H9 (cell line): ENCODE results near the gene KRT86. TPM values are rescaled to one million over a fixed set of nuclear protein-coding genes. Genes with fewer than 3 reads are reported as not detected.

ENCODE experiments used
- DNase-seq: peaks from one replicate; pipeline ENCODE4 v3.0.0-alpha.2; 2017
- H2AFZ ChIP-seq: one replicate; pipeline ENCODE4 v1.6.1; 2013; ENCODE audit warnings: mild to moderate bottlenecking, low read length, control low read depth, moderate library complexity
- H2AK5ac ChIP-seq: 2 replicates; pipeline ENCODE4 v1.6.1; 2013; ENCODE audit warnings: low read length, control low read depth, mixed read lengths; ENCODE audit not compliant: insufficient read length
- H2BK120ac ChIP-seq: one replicate; pipeline ENCODE4 v1.6.1; 2013; ENCODE audit warnings: low read depth, mild to moderate bottlenecking, low read length, control low read depth, inconsistent platforms; ENCODE audit not compliant: poor library complexity, severe bottlenecking
- H2BK12ac ChIP-seq: 2 replicates; pipeline ENCODE4 v1.6.1; 2013; ENCODE audit warnings: low read length, control low read depth, mixed read lengths, low read depth; ENCODE audit not compliant: insufficient read length
- H2BK15ac ChIP-seq: 2 replicates; pipeline ENCODE4 v1.6.1; 2013; ENCODE audit warnings: low read depth, low read length, control low read depth
- H2BK20ac ChIP-seq: one replicate; pipeline ENCODE4 v1.6.1; 2013; ENCODE audit warnings: low read depth, mild to moderate bottlenecking, low read length, control low read depth, inconsistent platforms; ENCODE audit not compliant: poor library complexity, severe bottlenecking
- H2BK5ac ChIP-seq: 2 replicates; pipeline ENCODE4 v1.6.1; 2013; ENCODE audit warnings: low read length, control low read depth, mixed read lengths; ENCODE audit not compliant: insufficient read length
- H3K14ac ChIP-seq: 2 replicates; pipeline ENCODE4 v1.6.1; 2013; ENCODE audit warnings: low read length, control low read depth; ENCODE audit not compliant: insufficient read depth
- H3K18ac ChIP-seq: 2 replicates; pipeline ENCODE4 v1.6.1; 2013; ENCODE audit warnings: low read depth, mild to moderate bottlenecking, mixed read lengths, low read length, control low read depth; ENCODE audit not compliant: insufficient read length
- H3K23ac ChIP-seq: 2 replicates; pipeline ENCODE4 v1.6.1; 2013; ENCODE audit warnings: low read length, control low read depth, mixed read lengths, low read depth; ENCODE audit not compliant: insufficient read length
- H3K23me2 ChIP-seq: 2 replicates; pipeline ENCODE4 v1.6.1; 2013; ENCODE audit warnings: low read depth, mild to moderate bottlenecking, mixed read lengths, low read length, control low read depth; ENCODE audit not compliant: insufficient read length, poor library complexity, severe bottlenecking
- H3K27ac ChIP-seq: 2 replicates; pipeline ENCODE4 v1.5.1; 2013; ENCODE audit warnings: low read length, control low read depth, mixed read lengths, low read depth; ENCODE audit not compliant: insufficient read length
- H3K27me3 ChIP-seq: 2 replicates; pipeline ENCODE4 v1.6.1; 2013; ENCODE audit warnings: low read length, control low read depth, inconsistent platforms; ENCODE audit not compliant: insufficient read depth
- H3K4ac ChIP-seq: 2 replicates; pipeline ENCODE4 v1.6.1; 2013; ENCODE audit warnings: low read depth, mild to moderate bottlenecking, control low read depth, inconsistent platforms, low read length, moderate library complexity
- H3K4me1 ChIP-seq: 2 replicates; pipeline ENCODE4 v1.6.1; 2013; ENCODE audit warnings: low read length, control low read depth, inconsistent platforms; ENCODE audit not compliant: insufficient read depth
- H3K4me2 ChIP-seq: 2 replicates; pipeline ENCODE4 v1.6.1; 2013; ENCODE audit warnings: low read length, control low read depth, mixed read lengths; ENCODE audit not compliant: insufficient read length, insufficient read depth
- H3K56ac ChIP-seq: 2 replicates; pipeline ENCODE4 v1.6.1; 2013; ENCODE audit warnings: low read depth, mild to moderate bottlenecking, mixed read lengths, low read length, control low read depth; ENCODE audit not compliant: insufficient read length
- H3K79me1 ChIP-seq: 2 replicates; pipeline ENCODE4 v1.6.1; 2013; ENCODE audit warnings: low read depth, mild to moderate bottlenecking, moderate library complexity, low read length, control low read depth, inconsistent platforms; ENCODE audit not compliant: insufficient read depth, poor library complexity, severe bottlenecking
- H3K79me2 ChIP-seq: 2 replicates; pipeline ENCODE4 v1.6.1; 2013; ENCODE audit warnings: low read length, control low read depth, inconsistent platforms; ENCODE audit not compliant: insufficient read depth
- H3K9ac ChIP-seq: 2 replicates; pipeline ENCODE4 v1.6.1; 2013; ENCODE audit warnings: low read length, control low read depth, mixed read lengths; ENCODE audit not compliant: insufficient read length; ENCODE audit errors: extremely low read depth
- H3K9me3 ChIP-seq: one replicate; pipeline ENCODE4 v1.6.1; 2013; ENCODE audit warnings: low read depth, low read length, inconsistent platforms; ENCODE audit not compliant: control insufficient read depth
- H3T11ph ChIP-seq: one replicate; pipeline ENCODE4 v1.6.1; 2013; ENCODE audit warnings: mild to moderate bottlenecking, low read length, control low read depth, inconsistent platforms
- H4K20me1 ChIP-seq: one replicate; pipeline ENCODE4 v1.6.1; 2013; ENCODE audit not compliant: control insufficient read depth, insufficient read length, insufficient read depth
- H4K5ac ChIP-seq: 2 replicates; pipeline ENCODE4 v1.6.1; 2013; ENCODE audit warnings: low read depth, mild to moderate bottlenecking, mixed read lengths, low read length, control low read depth; ENCODE audit not compliant: insufficient read length
- H4K8ac ChIP-seq: replicated peaks from 2 replicates; pipeline ENCODE4 v1.6.1; 2013; ENCODE audit warnings: low read length, control low read depth, mixed read lengths, low read depth; ENCODE audit not compliant: insufficient read length
- H4K91ac ChIP-seq: 2 replicates; pipeline ENCODE4 v1.6.1; 2013; ENCODE audit warnings: low read depth, mild to moderate bottlenecking, moderate library complexity, mixed read lengths, low read length, control low read depth; ENCODE audit not compliant: insufficient read length
- H3K27ac Mint-ChIP-seq, 3 experiments: 2 replicates in 2 of 3; 3 replicates in 1 of 3; pipeline ENCODE4 v1.8.0; 2020 to 2021; ENCODE audit warnings: mixed read lengths in 3 of 3, mild to moderate bottlenecking in 1 of 3, moderate library complexity in 1 of 3
- H3K27me3 Mint-ChIP-seq: 2 replicates; pipeline ENCODE4 v1.8.0; 2021; ENCODE audit warnings: low read depth, mild to moderate bottlenecking, moderate library complexity, mixed read lengths
- H3K36me3 Mint-ChIP-seq, 3 experiments: 2 replicates in 2 of 3; 3 replicates in 1 of 3; pipeline ENCODE4 v1.8.0; 2020 to 2021; ENCODE audit warnings: low read depth in 3 of 3, mixed read lengths in 3 of 3; ENCODE audit not compliant: insufficient read depth in 1 of 3
- H3K4me1 Mint-ChIP-seq, 2 experiments: 2 replicates each; pipeline ENCODE4 v1.8.0; 2020; ENCODE audit warnings: mixed read lengths in 2 of 2
- H3K4me3 Mint-ChIP-seq, 2 experiments: 2 replicates in 1 of 2; 3 replicates in 1 of 2; pipeline ENCODE4 v1.8.0; 2020 to 2021; ENCODE audit warnings: mild to moderate bottlenecking in 2 of 2, mixed read lengths in 2 of 2, moderate library complexity in 1 of 2
- H3K9me3 Mint-ChIP-seq, 2 experiments: 2 replicates in 1 of 2; 3 replicates in 1 of 2; pipeline ENCODE4 v1.8.0; 2020; ENCODE audit warnings: mild to moderate bottlenecking in 2 of 2, mixed read lengths in 2 of 2, moderate library complexity in 1 of 2
- CTCF ChIP-seq: fragments of 200-600 bp; sonication (generic); conservative IDR thresholded peaks from 3 replicates; pipeline ENCODE4 v1.8.0; 2021; ENCODE audit warnings: antibody characterized with exemption, mild to moderate bottlenecking
- WGBS: extraction: QIAGEN DNeasy Blood & Tissue Kit; methylation state at CpG from one replicate; pipeline ENCODE4 v1.1.7; 2013; ENCODE audit warnings: missing lambda C conversion rate, low lambda C conversion rate, mixed read lengths; ENCODE audit not compliant: insufficient read length; ENCODE audit errors: extremely low coverage; 5-methylcytosine and 5-hydroxymethylcytosine counted together
- total RNA-seq: library from RNA; stranded (reverse); gene quantifications from 2 replicates; pipeline ENCODE4 v1.2.1, GENCODE V29; 2021

Gene KRT86
- total RNA-seq, 1 experiment from 2014 or later, result not detected

GRCh38 chr12:52242442-52243258 is 31.8 kb upstream of the KRT86 start:
- Histone ChIP-seq H2BK15ac (no peak overlapping the region), H4K20me1 (no peaks in the 10 kb centered on the region), H3K27me3 (no peaks in the 10 kb centered on the region), H3K18ac (no peak overlapping the region), H2AK5ac (no peak overlapping the region), H3K4me2 (no peak overlapping the region), H3K27ac (no peak overlapping the region), H4K5ac (no peak overlapping the region), H3K9ac (no peak overlapping the region), H3K4me1 (peaks cover 12% of the 10 kb centered on the region), H4K91ac (no peak overlapping the region), H2BK120ac (no peak overlapping the region), H2BK20ac (no peak overlapping the region), H2BK5ac (no peak overlapping the region), H2BK12ac (no peak overlapping the region), H3T11ph (no peak overlapping the region), H3K9me3 (no peaks in the 10 kb centered on the region), H3K79me1 (no peaks in the 10 kb centered on the region), H3K4ac (no peak overlapping the region), H3K14ac (no peak overlapping the region; the same call in 1 of the 2 replicates), H2AFZ (no peak overlapping the region), H4K8ac (no peak overlapping the region), H3K23ac (no peak overlapping the region), H3K79me2 (no peaks in the 10 kb centered on the region), H3K23me2 (no peaks in the 10 kb centered on the region), H3K56ac (no peak overlapping the region)
- TF ChIP-seq CTCF, result no peak
- Mint-ChIP-seq H3K27ac (no peak overlapping the region), H3K36me3 (peaks cover 0 to 31% (median 2%) of the 10 kb centered on the region in 3 experiments; a peak in 4 of 7 replicates), H3K9me3 (no peaks in the 10 kb centered on the region; a peak in 1 of 5 replicates), H3K27me3 (peaks cover 20% of the 10 kb centered on the region), H3K4me3 (no peak overlapping the region), H3K4me1 (peaks cover 36 to 41% of the 10 kb centered on the region in 2 experiments)
- no CpG with 5 or more reads among the region's 11 CpGs for WGBS
- DNase-seq, result no peak
